Fibroblast of pulmonary artery (primary cell): ENCODE results near the gene ARHGAP22.
A peak's percentile ranks its signal among the peaks of the same experiment; 100 is the strongest.

Experiments used
- DNase-seq: peaks from one replicate; pipeline ENCODE4 v3.0.0-alpha.2; 2010; ENCODE audit warnings: low read depth
- H3K4me3 ChIP-seq: replicated peaks from 2 replicates; pipeline ENCODE4 v1.5.1; 2011; ENCODE audit warnings: low read depth, mild to moderate bottlenecking, control low read depth, low read length, moderate library complexity
- TF ChIP-seq, protein P1 (sequence below): IDR thresholded peaks from 2 replicates; pipeline ENCODE4 v1.5.1; 2011; ENCODE audit warnings: mild to moderate bottlenecking, control low read depth, low read length, inconsistent platforms; ENCODE audit errors: missing control alignments

Gene ARHGAP22

DNA sequence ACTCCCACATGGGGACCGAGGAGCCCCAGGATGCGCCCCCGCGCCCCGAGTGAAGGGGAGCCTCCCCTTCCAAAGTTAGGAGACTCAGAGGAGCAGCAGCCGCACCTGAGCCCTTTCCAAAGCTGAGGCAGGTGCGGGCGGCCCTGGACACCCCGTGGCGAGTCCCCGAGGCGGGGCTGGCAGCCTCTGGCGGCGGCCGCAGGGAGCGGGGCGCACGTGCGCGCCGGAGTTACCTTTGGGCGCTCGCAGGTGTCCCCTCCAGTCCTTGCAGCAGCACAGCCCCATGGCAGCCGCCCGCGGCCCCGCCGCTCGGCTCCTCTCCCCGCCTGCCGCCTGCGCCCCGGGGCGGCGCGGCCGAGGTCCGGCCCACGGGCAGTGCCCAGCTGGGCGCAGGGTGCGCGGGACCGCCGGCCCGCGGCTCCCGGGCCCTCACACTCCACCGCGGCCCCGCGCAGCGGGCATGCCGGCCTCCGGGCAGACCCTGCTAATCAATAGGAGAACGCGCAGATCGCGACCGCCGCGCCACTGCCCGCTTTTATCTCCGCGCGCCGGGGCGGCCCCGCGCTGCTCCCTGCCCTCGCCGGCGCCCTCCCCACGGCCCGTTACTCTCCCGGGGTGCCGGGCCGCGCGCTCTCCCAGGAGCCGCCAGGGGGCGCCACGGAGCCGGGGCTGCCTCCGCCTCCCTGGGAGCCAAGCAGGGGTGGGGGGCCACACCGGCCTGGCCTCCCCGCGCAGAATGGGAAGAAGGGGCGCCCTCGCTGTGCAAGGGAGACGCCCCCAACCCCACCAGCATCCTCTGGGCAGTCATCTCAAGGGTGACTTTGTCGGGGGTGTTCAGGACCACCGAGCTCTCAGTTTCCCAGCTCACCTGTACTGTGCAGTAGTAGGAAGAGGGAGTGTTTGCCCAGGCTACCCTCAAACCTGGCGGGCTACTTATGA, 80.8 kb downstream of the ARHGAP22 start:
- TF ChIP-seq, protein P1, sequence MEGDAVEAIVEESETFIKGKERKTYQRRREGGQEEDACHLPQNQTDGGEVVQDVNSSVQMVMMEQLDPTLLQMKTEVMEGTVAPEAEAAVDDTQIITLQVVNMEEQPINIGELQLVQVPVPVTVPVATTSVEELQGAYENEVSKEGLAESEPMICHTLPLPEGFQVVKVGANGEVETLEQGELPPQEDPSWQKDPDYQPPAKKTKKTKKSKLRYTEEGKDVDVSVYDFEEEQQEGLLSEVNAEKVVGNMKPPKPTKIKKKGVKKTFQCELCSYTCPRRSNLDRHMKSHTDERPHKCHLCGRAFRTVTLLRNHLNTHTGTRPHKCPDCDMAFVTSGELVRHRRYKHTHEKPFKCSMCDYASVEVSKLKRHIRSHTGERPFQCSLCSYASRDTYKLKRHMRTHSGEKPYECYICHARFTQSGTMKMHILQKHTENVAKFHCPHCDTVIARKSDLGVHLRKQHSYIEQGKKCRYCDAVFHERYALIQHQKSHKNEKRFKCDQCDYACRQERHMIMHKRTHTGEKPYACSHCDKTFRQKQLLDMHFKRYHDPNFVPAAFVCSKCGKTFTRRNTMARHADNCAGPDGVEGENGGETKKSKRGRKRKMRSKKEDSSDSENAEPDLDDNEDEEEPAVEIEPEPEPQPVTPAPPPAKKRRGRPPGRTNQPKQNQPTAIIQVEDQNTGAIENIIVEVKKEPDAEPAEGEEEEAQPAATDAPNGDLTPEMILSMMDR = peak; percentile 16
- H3K4me3 ChIP-seq = peak overlapping the region; percentile 48
- peak; percentile 21 for DNase-seq

DNA sequence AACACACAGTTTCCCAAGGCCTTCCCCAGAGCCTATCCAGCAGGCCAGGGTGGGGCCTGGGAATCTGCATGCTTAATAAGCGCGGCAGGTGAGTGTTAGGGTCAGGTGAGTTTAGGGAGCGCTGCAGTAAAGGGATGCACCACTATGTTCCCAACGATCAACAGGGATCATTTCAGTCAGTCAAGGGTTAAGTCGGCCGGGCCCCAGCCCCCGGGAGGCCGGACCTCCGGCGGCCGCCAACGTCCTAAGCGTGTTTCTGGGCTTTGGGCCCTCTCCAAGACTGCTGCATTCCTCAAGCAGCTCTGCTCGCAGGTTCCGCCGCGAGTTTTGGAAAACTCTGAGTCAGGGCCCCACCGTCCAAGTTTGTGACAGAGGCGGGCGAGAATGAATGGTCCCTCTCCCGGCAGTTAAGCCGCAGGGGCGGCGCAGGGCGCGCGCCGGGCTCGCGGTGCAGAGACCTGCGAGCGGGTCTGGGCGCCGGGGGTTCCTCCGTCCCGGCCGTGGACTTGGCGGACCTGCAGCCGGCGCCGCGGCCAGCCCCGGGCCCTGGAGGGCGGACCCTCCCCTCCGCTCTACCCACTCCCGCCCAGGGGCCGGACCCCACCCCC, 81.6 kb downstream of the ARHGAP22 start:
- H3K4me3 ChIP-seq = peak overlapping the region; percentile 48
- TF ChIP-seq, protein P1 = no peak
- DNase-seq = peak; percentile 95

DNA sequence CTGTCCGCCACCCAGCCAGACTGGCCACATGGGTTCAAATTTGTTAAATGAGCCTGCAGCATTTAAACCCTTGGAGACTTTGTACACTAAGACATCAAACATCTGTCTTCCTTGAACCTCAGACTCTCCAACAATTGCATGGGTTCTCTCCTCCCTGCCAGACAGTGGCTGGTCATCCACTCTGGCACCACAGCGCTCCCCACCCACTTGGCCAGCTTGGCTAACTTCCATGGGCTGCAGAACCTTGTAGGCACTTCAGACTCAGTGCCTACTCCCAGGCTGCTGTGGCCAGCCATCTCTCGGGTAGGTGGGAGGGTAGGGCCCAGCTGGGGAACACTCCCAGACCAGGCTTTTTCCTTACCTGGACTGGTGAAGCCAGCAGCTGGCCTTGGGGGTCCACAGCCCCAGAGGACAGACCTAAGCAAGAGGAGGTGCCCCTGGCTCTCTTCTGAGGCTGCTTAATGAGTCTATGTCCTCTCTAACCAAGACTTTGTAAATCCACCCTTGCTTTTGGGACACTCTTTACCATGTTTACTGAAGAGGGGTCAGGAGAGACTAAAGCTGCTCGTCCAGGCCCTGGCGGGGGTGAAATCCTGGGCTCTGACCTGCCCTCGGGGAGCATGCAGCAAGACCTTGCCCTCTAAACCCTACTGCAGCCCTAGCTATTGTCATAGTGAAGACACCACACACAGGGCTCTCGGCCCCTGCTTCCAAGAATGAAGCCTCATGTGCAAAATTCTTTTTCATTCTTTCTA, 82.7 kb downstream of the ARHGAP22 start:
- H3K4me3 ChIP-seq = no peak overlapping the region
- no peak for DNase-seq
- TF ChIP-seq, protein P1 = no peak

DNA sequence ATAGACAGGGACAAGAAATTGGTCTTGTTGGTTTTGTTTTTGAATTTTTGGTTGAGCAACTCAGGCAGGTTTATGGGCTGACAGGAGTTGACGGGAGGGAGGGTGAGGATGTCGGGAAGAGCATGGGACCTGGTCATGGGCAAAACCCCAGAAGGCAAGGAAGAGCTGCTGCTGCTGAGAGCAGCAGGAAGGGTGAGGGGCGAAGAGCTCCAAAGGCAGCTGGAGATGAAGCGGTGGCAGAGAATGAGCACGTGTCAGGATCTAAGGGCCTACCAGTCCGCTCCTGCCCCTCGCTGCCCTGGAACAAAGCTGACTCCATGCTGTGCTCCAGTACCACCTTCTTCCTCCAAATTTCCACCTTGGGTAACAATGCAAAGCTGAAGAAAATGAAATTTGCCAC, 84.3 kb downstream of the ARHGAP22 start:
- TF ChIP-seq, protein P1 = no peak
- DNase-seq = no peak
- H3K4me3 ChIP-seq = no peak overlapping the region

DNA sequence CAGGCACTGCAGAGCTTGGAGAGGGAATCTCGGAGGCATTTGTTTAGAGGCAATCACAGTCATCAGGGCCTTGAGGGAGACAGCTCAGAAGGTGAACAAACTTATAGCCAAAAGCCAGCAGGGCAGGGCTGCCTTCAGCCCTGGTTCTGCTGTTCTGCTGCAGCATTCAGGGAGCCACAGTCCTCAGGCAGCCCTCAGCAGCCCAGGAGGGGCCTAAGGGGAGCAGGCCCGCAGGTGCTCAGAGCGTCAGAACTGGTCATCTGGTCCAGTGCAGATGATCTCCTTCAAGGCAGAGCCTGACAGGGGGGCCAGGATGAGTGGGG, 84.7 kb downstream of the ARHGAP22 start:
- no peak for DNase-seq
- no peak overlapping the region for H3K4me3 ChIP-seq
- TF ChIP-seq, protein P1 = no peak

DNA sequence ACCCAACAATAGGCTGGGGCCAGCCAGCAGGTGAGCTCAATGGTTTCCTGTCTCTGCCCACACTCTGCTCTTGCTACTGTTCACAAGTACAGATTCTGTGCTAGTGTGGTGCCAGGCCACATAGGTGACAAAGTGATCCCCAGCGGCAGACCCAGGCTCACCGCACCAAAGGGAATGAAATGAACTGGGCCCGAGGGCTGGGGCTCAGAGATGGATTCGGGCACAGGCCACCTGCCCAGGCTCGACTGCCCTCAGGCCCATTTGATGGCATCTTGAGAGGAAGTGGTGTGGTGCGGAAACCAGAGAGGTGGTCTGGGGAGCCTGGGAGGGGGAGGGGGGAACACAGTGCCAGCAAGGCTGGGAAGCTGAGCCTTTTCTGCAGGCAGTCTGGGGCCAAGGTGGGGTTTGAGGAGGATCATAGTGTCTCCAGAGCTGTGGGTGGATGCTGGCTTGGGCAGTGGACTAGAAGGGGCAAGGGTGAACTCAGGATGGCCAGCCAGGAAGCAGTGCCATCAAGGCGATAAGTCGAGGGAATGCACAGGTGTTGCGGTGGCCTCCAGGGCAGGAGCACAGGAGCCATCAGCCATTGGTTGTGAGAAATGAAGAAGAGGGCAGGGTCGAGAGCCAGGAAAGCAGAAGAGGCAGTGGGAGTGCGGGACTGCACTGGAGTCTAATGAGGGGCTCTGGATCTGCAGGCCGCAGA, 85.2 kb downstream of the ARHGAP22 start:
- no peak for DNase-seq
- no peak overlapping the region for H3K4me3 ChIP-seq
- TF ChIP-seq, protein P1 = no peak
